ENCODE measurements around the gene CYYR1.

The CYYR1 gene

GRCh38 chr21:26570203-26570602 lies 2.9 kb downstream of the CYYR1 start:
- no peak for TF ChIP-seq CTCF (conservative IDR thresholded peaks at IDR 0.05)
- no peak overlapping the region for H3K27ac ChIP-seq

- no peak overlapping the region for H3K27ac ChIP-seq
- TF ChIP-seq CTCF (conservative IDR thresholded peaks at IDR 0.05), result no peak
These were observed 7.5 kb downstream of the CYYR1 start for GRCh38 chr21:26565546-26565945.

DNA sequence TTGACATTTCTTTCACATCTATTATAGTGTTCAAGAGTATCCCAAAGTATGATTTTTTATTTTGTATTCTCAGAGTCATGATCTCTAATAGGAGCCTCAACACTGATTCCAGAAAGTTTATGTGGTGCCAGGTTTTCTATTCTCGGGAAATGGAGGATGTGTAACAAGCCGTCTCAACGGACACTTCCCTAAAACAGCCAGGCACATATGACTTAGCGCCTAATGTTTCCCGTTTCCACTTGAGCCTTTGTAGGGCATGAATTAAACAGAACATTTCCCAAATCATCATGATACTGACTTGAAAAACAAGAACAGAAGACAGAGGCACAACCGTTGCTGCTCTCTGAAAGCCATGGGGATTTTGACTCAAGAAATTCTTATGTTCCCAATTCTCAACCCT lies 8.0 kb downstream of the CYYR1 start:
- no peak overlapping the region for H3K27ac ChIP-seq
- no peak for TF ChIP-seq CTCF (conservative IDR thresholded peaks at IDR 0.05)

GRCh38 chr21:26563856-26564503 lies 9.1 kb downstream of the CYYR1 start:
- no peak overlapping the region for H3K27ac ChIP-seq
- no peak for TF ChIP-seq CTCF (conservative IDR thresholded peaks at IDR 0.05)

GRCh38 chr21:26560612-26561011 lies 12.5 kb downstream of the CYYR1 start:
- no peak for TF ChIP-seq CTCF (conservative IDR thresholded peaks at IDR 0.05)
- no peak overlapping the region for H3K27ac ChIP-seq

DNA sequence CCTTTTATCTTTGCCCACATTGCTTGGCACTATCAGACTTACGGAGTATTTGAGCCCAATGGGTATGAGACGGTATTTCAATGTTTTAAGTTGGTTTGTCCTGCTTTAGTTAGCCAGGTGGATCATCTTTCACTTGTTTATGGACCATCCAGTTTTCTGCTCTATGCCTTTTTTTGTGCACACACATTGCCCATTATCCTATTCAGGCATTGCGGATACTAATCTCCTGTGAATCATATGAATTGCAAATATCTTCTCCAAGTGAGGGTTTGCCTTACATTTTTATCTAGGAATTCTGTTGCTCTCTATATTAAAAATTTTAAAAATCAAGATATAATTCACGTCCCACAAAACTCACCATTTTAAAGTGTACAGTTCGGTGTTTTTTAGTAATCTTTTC lies 14.0 kb downstream of the CYYR1 start:
- H3K27ac ChIP-seq, result no peak overlapping the region
- no peak for TF ChIP-seq CTCF (conservative IDR thresholded peaks at IDR 0.05)

- TF ChIP-seq CTCF (conservative IDR thresholded peaks at IDR 0.05), result no peak
- no peak overlapping the region for H3K27ac ChIP-seq
These were observed 16.0 kb downstream of the CYYR1 start for GRCh38 chr21:26557106-26557505.
